AG09309 (cell line): Measurements from ENCODE around the gene TOM1L1.

Experiments used
- DNase-seq: peaks from one replicate; pipeline ENCODE4 v3.0.0-alpha.2; 2010; ENCODE audit warnings: low read depth
- H3K4me3 ChIP-seq: 2 replicates; pipeline ENCODE4 v1.5.1; 2011; ENCODE audit warnings: mild to moderate bottlenecking, low read depth, low read length, moderate library complexity; ENCODE audit not compliant: control insufficient read depth
- TF ChIP-seq, protein P1 (sequence below): IDR thresholded peaks from 2 replicates; pipeline ENCODE4 v1.5.1; 2011; ENCODE audit warnings: mild to moderate bottlenecking, low read depth, low read length, inconsistent platforms; ENCODE audit not compliant: insufficient read depth, control insufficient read depth; ENCODE audit errors: missing control alignments

The TOM1L1 gene

DNA sequence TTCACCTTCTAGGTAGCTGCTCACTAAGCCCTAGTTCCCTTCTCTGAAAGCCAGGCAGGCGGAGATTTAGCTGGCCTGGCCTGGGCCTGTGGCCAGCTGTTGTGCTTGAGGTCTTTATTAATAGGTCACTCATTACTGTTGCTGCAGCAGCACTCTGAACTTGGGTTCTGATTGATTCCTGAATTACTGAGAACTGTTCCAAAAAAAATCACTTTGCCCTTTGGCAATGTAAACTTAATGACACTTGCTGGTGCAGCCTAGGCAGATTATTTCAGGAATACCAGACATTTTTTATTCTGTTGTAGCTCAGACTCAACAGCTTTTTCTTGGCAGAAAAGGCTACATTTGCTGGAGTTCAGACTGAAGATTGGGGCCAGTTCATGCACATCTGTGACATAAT, 2.7 kb downstream of the TOM1L1 start:
- DNase-seq: no peak
- TF ChIP-seq, protein P1, sequence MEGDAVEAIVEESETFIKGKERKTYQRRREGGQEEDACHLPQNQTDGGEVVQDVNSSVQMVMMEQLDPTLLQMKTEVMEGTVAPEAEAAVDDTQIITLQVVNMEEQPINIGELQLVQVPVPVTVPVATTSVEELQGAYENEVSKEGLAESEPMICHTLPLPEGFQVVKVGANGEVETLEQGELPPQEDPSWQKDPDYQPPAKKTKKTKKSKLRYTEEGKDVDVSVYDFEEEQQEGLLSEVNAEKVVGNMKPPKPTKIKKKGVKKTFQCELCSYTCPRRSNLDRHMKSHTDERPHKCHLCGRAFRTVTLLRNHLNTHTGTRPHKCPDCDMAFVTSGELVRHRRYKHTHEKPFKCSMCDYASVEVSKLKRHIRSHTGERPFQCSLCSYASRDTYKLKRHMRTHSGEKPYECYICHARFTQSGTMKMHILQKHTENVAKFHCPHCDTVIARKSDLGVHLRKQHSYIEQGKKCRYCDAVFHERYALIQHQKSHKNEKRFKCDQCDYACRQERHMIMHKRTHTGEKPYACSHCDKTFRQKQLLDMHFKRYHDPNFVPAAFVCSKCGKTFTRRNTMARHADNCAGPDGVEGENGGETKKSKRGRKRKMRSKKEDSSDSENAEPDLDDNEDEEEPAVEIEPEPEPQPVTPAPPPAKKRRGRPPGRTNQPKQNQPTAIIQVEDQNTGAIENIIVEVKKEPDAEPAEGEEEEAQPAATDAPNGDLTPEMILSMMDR: no peak
- no peak overlapping the region for H3K4me3 ChIP-seq

DNA sequence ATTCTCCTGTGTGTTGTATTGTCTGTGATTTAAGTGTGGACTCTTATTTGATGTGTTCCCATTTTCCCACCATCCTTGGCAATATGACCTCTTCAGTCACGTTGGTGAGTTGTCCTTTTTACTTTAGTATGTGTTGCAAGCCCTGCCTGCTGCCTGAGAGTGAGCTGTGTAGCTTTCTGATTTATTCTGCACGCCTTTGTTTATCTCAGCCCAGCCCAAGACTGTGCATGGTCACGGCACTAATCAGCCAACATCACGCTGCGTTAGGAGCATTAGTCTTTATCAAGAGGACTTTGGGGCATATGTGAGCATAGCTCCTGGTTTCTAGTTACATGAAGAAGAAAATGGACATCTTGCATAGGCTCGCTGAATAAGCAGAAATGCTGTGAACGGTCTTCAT, 6.0 kb downstream of the TOM1L1 start:
- DNase-seq: no peak
- no peak overlapping the region for H3K4me3 ChIP-seq
- TF ChIP-seq, protein P1: no peak

DNA sequence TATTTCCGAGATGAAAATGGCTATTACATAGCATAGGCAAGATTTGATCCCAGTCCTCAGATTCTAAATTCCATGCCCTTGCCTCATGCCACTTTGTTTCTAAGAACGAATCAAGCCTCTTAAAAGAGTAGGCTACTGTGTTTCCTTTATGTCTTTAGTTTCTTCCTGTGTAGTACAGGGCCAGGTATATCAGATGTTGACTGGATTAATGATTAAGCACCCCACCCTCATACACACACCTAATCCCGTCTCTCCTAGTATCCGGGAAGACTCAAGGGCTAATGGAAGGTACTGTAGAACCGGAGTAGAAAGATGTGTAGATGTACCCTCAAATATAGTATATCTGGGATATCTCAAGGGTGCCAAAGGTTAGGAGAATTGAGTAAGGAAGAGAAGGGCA, 6.7 kb downstream of the TOM1L1 start:
- DNase-seq: no peak
- TF ChIP-seq, protein P1: no peak
- H3K4me3 ChIP-seq: no peak overlapping the region

DNA sequence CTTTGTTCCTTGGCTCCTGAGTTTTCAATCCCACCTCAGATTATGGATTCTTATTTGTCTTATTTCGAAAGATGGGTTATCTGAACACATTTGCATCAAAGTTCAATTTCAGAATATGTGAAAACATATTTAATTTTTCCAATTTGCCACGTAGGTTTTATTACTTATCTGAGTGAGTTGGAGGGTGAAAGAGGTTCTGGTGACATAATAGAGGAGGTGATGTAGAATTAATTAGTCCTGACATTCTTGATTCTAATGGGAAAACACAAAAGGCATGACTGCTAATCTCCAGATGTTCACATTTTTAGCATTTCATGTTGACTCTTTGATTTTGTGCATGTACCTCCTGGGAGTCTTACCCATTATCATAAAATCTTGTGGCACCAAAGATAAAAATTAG, 9.1 kb downstream of the TOM1L1 start:
- no peak for DNase-seq
- H3K4me3 ChIP-seq: no peak overlapping the region
- TF ChIP-seq, protein P1: no peak

DNA sequence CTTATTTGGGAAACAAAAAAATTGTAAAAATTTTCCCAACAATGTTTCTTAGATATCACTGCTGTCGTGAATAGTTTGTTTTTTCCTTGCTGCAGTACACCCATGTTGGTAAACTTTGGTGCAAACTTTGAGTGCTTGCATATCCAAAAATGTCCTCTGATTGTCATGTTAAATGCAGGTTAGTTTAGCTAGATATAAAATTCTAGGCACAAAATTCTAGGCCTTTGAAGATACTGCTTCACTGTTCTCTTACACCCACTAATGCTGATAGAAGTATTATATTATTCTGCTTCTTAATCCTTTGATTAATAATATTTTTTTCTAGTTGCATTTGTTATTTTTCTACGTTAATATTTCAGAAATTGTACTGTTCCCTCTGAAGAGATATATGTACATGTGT, 16.1 kb downstream of the TOM1L1 start:
- H3K4me3 ChIP-seq: no peak overlapping the region
- no peak for DNase-seq
- TF ChIP-seq, protein P1: no peak

DNA sequence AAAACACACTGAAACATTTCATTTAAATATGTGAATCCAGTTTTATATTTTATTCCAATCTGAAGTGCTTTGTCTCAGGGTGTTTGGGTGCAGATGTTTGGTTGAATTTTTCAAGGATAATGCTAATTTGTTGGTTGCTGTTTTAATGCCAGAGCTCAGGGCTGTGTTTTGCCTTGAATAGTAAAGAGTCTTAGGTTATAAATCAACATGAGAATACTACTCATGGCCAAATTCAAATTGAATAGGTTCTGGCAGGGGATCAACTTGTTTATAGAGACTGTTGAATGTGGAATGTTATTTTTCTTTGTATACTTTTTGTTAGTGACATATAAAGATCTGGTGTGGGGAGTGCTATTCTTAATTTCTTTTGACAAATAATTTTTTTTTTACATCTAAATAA, 18.8 kb downstream of the TOM1L1 start:
- no peak for DNase-seq
- TF ChIP-seq, protein P1: no peak
- no peak overlapping the region for H3K4me3 ChIP-seq

DNA sequence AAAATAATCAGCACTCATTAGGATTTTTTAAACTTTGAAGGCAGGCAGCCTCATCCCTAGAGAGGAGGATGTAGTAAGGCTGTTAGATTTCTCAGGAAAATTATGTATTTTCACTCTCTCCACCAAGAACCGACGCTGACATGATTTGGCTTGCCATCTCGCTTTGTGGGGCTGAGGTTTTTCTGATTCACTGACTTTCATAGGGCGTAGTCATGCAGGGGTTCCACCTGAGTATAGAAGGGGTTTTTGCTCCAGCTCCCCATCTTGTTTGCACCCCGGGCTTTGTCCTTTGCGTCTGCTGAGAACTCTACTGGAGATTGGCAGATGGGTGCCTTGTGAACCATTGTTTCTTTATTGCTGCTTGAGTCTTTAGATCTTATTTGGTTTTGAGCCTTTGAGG, 20.2 kb downstream of the TOM1L1 start:
- DNase-seq: no peak
- TF ChIP-seq, protein P1: no peak
- no peak overlapping the region for H3K4me3 ChIP-seq
